HG03139 (cell line): ENCODE results near the gene FLNC.

Experiments
- ATAC-seq: cut with Tn5 transposase; IDR thresholded peaks from one replicate; pipeline ENCODE4 v1.9.1; 2021; ENCODE audit not compliant: unreplicated experiment

Gene FLNC

GRCh38 chr7:128860158-128861073 is 30.2 kb downstream of the FLNC start:
- no peak for ATAC-seq

GRCh38 chr7:128861957-128862570 is 31.9 kb downstream of the FLNC start:
- no peak for ATAC-seq

- peak; percentile 81 for ATAC-seq
These were observed 32.6 kb downstream of the FLNC start, which contains the start of gene ATP6V1F for GRCh38 chr7:128862571-128863432. ATP6V1F (plus strand) TSS chr7:128862856; CDS start chr7:128862905, 49 bp downstream.

- ATAC-seq = peak; percentile 43
These were observed 33.3 kb downstream of the FLNC start for GRCh38 chr7:128863433-128863989.

GRCh38 chr7:128865303-128865702 is 35.1 kb downstream of the FLNC start:
- no peak for ATAC-seq

GRCh38 chr7:128865996-128866877 is 36.0 kb downstream of the FLNC start:
- no peak for ATAC-seq

- no peak for ATAC-seq
These were observed 37.0 kb downstream of the FLNC start for GRCh38 chr7:128867241-128867640.

GRCh38 chr7:128867842-128868623 is 37.8 kb downstream of the FLNC start:
- ATAC-seq = no peak

- no peak for ATAC-seq
These were observed 38.5 kb downstream of the FLNC start for GRCh38 chr7:128868624-128869137.

GRCh38 chr7:128869138-128869943 is 39.1 kb downstream of the FLNC start:
- ATAC-seq = no peak

- no peak for ATAC-seq
These were observed 39.7 kb downstream of the FLNC start for GRCh38 chr7:128869944-128870285.

- ATAC-seq = no peak
These were observed 40.8 kb downstream of the FLNC start for GRCh38 chr7:128871050-128871449.

- no peak for ATAC-seq
These were observed 42.2 kb downstream of the FLNC start for GRCh38 chr7:128872394-128872824.

GRCh38 chr7:128873234-128873633 is 43.0 kb downstream of the FLNC start:
- no peak for ATAC-seq

- no peak for ATAC-seq
These were observed 44.2 kb downstream of the FLNC start for GRCh38 chr7:128874140-128875031.

- ATAC-seq = no peak
These were observed 45.3 kb downstream of the FLNC start for GRCh38 chr7:128875523-128875948.

GRCh38 chr7:128876127-128876526 is 45.9 kb downstream of the FLNC start:
- ATAC-seq = no peak
